HG02610 (cell line): Measurements from ENCODE around the gene EPHA2.

Experiments
- ATAC-seq: cut with Tn5 transposase; IDR thresholded peaks from one replicate; pipeline ENCODE4 v1.9.1; 2021; ENCODE audit warnings: mild to moderate bottlenecking, moderate library complexity; ENCODE audit not compliant: unreplicated experiment

EPHA2 gene

DNA sequence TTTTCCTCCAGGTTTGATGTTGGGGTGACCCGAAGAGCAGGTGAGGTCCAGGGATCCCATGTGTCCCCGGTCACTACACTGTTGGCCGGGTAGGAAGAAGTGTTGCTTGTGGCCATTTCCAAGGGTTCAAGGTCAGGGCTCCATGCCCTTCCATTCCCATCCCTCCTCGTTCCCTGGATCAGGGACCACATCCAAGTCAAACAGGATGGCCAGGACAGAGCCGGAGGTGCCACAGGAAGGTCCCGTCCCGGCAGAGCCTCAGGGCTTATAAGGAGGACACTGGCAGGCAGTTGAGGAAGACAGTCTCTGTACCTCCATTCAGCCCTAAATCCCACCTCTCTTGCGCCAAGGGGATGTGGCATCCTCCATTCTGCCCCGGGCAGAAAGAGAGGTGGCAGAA is 60.4 kb downstream of the EPHA2 start:
- no peak for ATAC-seq

DNA sequence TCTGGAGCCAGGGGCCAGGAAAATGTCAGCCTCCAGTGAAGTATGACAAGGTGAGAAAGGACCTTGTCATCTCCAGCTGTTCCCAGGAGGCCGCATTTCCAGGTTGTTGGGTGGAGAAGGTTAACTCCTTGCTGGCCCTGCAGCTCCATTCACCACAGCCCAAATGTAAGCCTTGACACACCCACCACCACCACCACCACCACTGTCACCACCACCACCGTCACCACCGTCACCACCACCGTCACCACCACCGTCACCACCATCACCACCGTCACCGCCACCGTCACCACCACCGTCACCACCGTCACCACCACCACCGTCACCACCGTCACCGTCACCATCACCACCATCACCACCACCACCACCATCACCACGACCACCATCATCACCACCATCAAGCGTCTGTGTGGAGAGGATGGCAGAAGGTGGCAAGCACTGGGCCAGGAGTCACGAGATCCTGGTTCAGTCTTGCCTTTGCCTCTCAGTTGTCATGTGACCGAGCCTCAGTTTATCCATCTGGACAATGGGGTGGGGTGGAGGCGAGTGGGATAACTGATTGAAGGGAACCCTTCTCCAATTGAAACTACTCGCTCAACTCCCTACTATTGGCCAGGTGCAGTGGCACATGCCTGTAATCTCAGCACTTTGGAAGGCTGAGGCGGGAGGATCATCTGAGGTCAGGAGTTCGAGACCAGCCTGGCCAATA is 61.3 kb downstream of the EPHA2 start:
- no peak for ATAC-seq

DNA sequence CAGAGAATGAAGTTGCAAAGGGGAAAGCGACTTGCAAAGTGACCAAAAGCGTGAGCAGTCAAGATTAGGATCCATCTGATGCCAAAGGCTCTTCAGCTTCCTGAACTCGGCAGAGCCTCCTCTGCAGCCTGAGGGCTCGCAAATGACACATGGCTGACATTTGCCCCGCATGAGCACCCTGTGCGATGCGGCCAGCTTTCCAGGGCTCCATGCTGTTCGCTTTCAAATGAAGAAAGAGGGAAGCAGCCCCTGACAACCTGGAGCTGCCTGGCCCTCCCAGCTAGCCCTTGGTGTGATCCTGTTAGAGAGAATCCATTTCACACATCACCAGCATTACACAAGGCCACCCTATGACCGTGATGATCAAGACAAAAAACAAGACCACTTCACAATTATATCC is 62.3 kb downstream of the EPHA2 start:
- ATAC-seq: no peak

DNA sequence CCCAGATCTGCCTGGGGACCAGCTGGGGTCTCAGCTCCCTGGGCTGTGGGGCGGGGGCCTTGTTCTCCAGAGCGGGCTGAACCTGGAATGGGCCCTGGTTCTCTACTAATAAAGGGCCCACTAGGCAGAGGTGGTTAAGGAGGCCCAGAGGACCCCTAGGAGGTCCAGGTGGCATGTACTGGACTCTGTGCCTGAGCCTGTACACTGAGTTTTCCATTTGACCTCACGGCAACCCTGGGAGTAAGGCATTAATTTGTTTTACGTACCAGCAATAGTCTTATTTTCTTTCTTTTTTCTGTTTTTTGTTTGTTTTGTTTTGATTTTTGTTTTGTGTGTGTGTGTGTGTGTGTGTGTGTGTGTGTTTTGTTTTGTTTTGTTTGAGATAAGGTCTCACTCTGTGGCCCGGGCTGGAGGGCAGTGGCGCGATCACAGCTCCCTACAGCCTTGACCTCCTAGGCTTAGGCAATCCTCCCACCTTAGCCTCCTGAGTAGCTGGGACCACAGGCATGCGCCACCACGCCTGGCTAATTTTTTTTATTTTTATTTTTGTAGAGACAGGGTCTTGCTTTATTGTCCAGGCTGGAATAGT is 62.9 kb downstream of the EPHA2 start:
- no peak for ATAC-seq

DNA sequence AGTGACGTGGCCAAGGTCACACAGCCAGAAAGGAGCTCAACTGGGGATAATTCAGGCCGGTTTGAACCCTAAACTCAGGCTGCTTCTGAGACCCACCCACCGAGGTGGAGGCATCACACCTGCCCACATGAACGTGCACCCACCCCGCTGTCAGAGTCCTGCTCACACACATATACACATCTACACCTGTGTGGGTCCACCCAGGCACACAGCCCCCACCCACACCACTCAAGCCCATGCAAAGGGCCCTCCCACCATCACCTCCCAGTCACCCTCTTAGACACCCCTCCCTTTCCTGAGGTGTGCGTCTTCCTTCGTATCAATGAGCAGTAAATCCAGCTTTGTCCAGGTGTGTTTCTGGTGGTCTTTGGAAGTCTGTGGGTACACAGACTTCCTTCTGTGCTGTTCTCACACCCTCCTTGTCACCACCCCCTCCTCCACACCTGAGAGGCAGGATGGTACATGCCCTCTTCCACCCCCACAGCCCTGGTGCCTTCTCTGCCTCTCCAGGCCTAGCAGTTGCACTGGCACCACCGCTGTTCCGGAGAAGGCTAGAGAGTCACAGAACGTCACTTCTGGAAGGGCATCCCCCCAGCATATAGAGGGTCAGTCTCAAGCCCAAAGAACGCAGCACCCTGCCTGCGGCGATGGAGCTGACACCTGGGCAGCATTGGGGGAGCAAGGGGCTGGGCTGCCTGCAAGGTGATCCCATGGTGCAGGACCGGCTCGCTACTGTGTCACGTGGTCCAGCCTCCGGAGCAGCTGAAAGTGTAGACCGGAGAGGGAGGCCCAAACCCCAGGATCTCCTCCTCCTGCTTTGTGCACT is 63.6 kb downstream of the EPHA2 start:
- ATAC-seq: no peak

DNA sequence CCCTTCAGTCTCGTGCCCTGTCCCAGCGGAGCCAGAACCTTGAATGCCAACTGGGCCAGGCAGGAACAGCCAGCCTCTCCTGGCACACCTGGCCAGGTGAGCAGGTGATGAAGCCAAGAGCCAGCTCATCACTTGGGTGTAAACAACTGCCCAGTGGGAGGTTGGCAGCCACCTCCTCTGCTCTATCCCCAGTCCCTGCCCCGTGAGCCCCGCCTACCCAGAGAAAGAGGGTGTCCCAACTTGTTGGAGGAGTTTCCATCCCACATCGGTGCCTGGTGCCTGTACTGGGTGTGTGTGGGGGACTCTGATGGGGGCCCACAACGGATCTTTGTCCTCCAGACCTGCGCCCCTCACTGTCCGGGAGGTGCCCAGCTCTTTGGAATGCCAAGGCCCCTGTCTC is 64.6 kb downstream of the EPHA2 start:
- ATAC-seq: no peak

DNA sequence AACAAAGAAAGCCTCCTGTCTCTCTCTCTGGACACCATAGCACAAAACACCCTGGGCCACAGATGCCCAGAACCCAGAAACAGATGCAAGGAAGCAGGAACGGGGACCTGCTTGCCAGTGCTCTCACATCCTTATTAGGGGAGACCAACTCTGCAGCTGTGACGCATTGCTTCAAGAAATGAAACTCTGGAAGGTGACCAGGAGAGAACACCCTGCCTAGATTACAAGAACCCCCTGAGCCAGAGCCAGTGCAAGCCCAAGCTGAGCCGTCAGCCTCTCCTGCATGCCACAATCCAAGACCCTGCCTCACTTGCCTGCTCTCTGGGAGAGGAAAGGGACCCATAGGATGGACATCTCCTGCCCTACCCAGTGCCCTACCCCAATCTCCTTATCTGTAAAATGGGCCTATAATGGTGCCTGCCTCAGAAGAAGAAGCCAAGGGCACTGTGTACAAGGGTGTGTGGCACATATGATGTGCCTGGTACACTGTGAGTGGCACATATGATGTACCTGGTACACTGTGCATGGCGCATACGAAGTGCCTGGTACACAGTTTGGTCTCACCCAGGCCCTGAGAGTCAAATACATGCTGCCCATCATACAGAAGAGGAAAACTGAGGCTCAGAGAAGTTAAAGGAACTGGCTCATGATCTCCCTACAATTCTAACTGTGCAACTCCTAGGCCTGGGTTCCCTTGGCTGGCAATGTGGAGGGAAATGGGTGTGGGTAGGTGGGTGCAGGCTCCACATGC is 65.6 kb downstream of the EPHA2 start:
- no peak for ATAC-seq

DNA sequence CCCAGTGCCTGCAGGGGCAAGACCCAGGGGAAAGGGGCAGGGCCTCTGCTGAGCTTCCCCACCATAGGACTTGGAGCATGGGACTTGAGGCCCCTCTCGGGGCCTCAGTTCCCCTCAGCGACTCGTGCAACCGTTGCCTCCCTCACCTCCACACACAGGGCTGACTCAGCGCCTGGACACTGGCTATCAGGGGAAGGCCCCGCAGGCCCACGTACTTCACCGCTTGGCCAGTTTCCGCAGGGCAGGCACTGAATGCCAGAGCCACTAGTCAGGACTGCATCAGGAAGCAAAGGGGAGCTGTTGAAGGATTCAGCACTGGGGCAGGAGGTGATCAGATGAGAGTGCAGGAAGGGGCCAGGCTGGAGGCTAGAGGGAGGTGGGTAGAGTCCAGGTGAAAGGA is 66.9 kb downstream of the EPHA2 start:
- no peak for ATAC-seq

DNA sequence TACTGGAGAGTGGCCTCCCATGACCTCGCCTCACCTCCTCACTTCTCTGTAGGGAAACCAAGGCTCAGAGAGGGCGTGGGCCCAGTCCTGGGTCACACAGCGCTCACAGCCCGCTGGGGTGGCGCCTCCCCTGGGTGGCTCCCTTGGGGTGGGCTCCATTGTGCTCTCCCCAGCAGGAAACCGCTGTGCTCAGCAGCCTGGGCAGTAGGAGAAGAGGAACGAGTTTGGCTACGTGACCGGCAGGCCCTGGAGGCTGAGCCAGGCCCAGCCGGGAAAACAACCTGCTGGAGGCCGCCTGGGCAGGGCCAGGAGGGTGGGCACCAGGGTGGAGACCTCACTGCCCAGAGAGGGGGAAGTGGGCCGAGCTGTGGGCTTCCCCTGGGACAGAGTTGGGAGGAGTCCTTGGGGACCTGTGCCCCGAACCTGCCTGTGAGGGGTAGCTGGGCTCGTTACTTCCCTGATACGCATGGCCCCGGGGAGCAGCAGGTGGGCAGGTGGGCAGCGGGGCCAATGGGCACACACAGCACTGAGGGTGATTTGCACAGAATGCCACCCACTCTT is 67.4 kb downstream of the EPHA2 start:
- ATAC-seq: no peak

DNA sequence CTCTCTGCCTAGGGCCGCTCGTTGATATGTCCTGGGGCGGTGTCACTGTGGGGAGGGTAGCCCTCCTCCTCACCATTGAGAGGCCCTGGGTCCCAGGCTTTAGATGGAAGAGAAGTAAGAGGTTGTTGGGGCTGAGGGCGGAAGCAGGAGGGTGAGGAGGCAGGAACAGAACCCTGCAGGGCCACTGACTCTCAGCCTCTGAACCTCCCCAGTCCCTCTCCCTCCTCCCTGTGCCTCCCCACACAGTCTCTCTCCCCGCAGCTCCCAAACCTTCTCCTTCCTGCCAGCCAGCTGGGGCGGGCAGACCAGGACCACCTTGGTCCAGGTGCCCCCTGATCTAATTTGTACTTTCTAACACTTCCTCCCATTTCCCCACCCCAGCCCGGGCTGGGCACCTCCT is 68.1 kb downstream of the EPHA2 start:
- no peak for ATAC-seq

DNA sequence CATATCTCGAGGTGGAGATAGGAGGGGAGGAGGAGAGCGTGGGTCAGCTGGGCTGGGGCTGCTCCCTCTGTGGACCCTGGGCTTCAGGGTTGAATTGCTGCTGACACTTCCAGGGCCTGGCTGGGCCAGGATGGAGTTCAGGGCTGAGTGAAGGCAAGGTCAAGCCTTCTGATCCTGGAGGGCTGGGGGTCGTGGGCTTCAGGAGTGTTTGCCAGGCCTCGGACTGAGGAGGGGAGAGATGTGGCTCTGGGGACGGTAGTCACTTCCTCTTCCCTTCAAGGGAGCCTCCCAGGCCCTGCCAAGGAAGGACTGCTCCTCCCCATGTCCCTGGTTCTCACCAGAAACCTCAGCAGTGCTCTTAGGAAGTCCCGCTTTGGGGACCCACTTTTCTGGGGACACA is 70.3 kb downstream of the EPHA2 start:
- no peak for ATAC-seq

DNA sequence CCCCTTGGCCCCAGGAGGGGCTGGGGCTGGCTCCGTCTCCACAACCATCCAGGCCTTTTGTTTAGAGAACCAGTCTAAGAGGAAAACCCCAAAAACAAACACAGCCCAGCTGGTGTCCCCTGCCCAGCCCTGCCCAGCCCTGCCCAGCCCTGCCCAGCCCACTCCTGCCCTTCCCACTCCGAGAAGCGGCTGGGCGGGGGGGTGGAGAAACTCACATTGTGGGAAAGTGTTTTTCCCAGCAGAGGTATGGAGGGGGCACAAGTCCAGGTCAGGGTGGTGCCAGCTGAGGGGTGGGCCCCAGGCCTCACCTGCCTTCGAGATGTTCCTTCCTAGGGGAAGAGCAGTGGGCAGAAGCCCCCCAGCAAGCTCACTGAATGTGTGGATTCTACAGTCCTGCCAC is 72.4 kb downstream of the EPHA2 start:
- ATAC-seq: no peak

DNA sequence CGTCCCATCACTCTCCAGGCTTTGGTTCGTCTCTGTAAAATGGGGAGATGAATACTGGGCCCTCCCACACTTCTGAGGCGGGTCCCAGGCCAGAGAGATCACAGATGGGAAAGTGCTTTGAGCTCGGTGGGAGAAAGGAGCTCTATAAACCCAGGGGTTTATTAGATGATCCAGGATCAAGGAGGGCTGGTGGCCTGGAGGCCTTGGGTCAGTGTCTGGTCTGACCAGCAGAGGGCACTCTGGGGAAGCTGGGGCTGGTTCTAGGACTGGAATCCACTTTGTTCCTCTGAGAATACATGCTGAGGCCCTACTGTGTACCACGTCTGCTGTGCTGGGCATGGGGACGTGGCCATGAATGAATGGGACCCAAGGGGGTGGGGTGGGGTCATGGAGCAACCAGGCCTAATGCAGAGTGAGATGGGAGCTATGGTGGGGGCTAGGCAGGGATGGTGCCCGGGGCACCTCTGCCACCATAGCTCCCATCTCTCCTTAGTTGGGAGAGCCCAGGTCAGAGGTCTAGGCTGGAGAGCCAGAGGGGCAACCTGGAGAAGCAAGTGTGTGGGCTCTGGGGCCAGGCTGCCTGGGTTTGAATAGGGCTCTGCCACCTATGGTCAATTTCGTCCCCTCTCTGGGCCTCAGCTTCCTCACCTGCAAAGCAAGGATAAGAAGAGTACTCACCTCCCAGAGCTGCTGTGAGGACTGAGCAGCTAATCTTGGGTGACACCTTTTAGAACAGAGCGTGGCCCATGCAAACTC is 73.4 kb downstream of the EPHA2 start:
- no peak for ATAC-seq

DNA sequence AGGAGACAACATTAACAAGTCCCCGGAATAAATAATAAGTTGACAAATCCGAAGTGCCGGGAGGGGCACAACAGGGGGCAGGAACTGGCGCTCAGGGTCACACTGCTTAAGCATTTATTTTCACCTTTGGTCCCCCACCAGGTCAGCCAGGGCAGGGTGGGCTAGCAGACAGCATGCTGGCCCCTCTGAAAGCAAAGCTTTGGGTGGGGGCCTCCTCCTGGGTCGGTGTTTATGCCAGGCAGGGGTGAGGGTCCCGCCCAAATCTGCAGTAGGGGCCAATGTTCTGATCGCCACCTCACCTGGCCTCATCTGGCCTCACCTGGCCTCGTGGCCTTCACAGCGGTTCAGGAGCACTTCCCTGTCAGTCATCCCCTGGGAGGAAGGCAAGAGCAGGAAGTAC is 74.2 kb downstream of the EPHA2 start:
- no peak for ATAC-seq

DNA sequence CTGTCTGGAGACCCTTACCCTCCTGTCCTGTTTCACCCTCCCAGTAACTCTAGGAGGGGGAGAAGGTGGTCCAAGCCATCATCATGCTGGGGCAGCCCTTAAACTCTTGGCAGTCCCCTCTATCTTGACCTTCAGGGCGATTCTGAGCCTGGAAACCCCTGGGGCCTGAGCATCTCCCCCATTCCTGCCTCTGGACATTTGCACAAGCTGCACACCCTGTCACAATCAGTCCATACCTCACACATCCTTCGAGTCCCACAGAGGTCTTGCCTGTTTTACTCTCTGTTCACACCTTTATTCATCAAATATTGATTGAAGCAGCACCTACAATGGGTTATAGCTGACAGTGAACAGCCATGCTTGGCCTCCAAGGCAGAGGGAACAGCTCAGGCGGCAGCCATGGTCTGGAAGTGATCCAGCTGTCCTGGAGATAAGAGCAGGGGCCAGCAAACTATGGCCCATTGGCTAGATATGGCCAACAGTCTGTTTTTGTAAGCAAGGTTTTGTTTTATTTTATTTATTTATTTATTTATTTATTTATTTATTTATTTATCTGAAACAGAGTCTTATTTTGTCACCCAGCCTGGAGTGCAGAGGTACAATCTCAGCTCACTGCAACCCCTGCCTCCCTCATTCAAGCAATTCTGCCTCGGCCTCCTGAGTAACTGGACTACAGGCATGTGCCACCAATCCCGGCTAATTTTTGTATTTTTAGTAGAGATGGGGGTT is 75.3 kb downstream of the EPHA2 start:
- no peak for ATAC-seq

DNA sequence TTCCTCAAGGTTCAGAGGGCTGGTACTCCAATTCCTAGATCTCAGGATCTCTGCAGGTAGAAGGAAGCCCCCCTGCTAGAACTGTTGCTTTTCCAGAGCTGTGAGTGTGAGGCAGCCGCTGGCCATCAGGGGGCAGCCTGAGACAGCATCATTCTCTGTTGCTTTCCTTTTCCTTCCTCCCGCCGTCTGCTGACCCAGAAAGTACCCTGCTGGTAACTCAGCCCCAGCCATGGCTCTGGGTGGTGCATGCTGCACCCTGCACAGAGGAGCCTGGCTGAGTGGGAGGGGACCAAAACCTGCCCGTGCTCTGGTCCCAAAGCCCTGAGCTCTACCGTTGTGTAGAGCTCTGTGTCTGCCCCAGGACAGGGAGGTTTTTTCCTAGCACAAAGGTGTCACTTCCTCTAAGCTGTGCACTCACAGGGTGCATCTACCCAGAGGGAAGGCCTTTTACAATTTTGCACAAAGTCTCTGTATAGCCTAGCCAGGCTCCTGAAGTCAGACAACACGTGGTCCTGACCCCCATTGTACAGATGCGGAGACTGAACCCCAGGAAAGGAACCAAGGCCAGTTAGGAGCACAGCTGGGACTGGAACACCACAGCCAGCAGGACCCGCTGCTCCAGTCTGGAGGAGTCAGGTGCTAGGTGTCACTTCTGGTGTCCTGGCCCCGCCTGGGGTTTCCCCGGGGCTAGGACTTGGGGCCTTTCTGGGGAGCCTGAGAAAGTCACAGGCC is 76.8 kb downstream of the EPHA2 start:
- ATAC-seq: peak; percentile 68

DNA sequence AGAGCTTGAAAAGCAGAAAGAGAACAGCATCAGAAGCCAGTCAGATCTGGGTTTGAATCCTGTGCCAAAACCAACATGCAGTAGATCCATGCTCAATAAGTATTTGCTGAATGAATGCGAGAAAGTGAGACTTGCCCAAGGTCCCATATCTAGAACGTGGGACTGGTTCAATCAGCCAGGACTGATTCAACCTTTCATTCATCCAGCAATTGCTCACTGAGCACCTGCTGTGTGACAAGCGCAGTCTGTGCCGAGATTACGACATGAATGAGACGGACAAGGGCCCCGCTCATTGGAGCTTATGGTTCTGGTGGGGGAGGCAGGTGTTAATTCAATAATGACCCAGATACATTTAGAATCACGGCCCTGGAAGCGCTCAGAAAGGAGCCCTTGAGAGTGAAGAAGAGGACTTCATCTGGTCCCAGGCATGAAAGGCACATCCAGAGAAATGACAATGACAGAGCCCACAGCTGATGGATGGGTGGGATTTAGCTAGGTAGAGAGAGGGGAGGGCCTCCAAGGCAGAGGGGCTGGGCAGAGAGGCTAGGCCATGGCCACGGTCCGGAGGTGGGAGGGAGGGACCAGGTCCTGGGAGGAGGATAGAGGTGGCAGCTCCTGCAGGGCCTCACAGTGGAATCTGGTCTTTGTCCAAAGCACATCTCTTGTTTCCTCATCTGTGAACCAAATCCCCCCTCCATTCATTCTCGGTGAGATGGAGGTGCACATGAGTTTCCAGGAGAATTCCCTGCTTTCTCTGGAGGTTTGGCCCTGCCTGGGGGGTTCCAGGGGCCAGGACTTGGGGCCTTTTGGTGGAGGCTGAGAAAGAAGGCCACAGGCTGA is 78.2 kb downstream of the EPHA2 start:
- no peak for ATAC-seq

DNA sequence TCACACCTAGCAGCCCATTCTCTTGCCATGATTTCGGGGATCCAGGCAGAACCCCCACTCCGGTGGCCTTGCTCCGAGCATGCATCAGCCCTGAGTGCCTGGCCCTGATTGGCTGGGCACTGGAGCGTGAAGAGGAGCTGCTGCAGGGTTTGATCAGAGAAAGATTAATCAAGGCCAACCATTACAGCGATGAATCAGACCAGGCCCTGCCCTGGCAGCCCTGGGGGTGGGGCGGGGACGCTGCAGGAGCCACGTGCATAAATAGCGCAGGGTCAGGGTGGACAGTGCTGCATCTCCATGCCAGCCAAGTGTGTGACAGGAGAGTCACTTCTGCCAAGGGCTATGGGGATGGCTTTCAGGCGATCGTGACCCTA is 79.0 kb downstream of the EPHA2 start:
- ATAC-seq: no peak
